Smooth muscle cell (in vitro differentiated cells): ENCODE data around the gene TALDO1. TPM values are rescaled to one million over a fixed set of nuclear protein-coding genes. Genes with fewer than 3 reads are reported as not detected.

ENCODE experiments used
- DNase-seq: peaks from one replicate; lab custom pipeline; 2025; ENCODE audit not compliant: unreplicated experiment; lab: John Stamatoyannopoulos, UW
- H2AFZ ChIP-seq: fragments of 200-600 bp; sonication (generic); 2 replicates; pipeline ENCODE4 v1.6.0; 2016; ENCODE audit warnings: antibody characterized with exemption, low read depth, mild to moderate bottlenecking
- H3F3A ChIP-seq: fragments of 200-600 bp; sonication (generic); 2 replicates; pipeline ENCODE4 v1.6.0; 2017; ENCODE audit warnings: antibody characterized with exemption, low read depth
- H3K27ac ChIP-seq: fragments of 200-600 bp; sonication (generic); 2 replicates; pipeline ENCODE4 v1.5.1; 2016; ENCODE audit warnings: low read depth, mild to moderate bottlenecking
- H3K27me3 ChIP-seq: fragments of 200-600 bp; sonication (generic); 2 replicates; pipeline ENCODE4 v1.6.1; 2016; ENCODE audit warnings: low read depth, mild to moderate bottlenecking
- H3K36me3 ChIP-seq: fragments of 200-600 bp; sonication (generic); 2 replicates; pipeline ENCODE4 v1.5.1; 2016; ENCODE audit warnings: low read depth
- H3K4me1 ChIP-seq: fragments of 200-600 bp; sonication (generic); 2 replicates; pipeline ENCODE4 v1.5.1; 2016; ENCODE audit warnings: low read depth
- H3K4me2 ChIP-seq: fragments of 200-600 bp; sonication (generic); 2 replicates; pipeline ENCODE4 v1.6.0; 2016; ENCODE audit warnings: mild to moderate bottlenecking
- H3K4me3 ChIP-seq: fragments of 200-600 bp; sonication (generic); 2 replicates; pipeline ENCODE4 v1.5.1; 2016; ENCODE audit warnings: mild to moderate bottlenecking
- H3K79me2 ChIP-seq: fragments of 200-600 bp; sonication (generic); 2 replicates; pipeline ENCODE4 v1.6.0; 2016; ENCODE audit warnings: low read depth, mild to moderate bottlenecking
- H3K9ac ChIP-seq: fragments of 200-600 bp; sonication (generic); 2 replicates; pipeline ENCODE4 v1.6.0; 2016; ENCODE audit warnings: low read depth
- H3K9me3 ChIP-seq: fragments of 200-600 bp; sonication (generic); replicated peaks from 2 replicates; pipeline ENCODE4 v1.5.1; 2016; ENCODE audit warnings: low read depth
- H4K20me1 ChIP-seq: fragments of 200-600 bp; sonication (generic); 2 replicates; pipeline ENCODE4 v1.6.0; 2016; ENCODE audit warnings: low read depth
- WGBS: methylation state at CpG from one replicate; pipeline ENCODE4 v1.1.7; 2016; ENCODE audit warnings: low lambda C conversion rate; 5-methylcytosine and 5-hydroxymethylcytosine counted together
- polyA plus RNA-seq: library from polyadenylated mRNA; unstranded; fragments of >200 nt; fragmentation: Nextera tagmentation; extraction: Ambion mirVana; gene quantifications from 2 replicates; pipeline ENCODE4 v1.2.1, GENCODE V29; 2016
- small RNA-seq: library from RNA; depleted of rRNA; stranded (forward); fragments of <200 nt; gene quantifications from one replicate; pipeline ENCODE3, GENCODE V24; 2014
- total RNA-seq: library from RNA; depleted of rRNA; stranded (reverse); fragments of >200 nt; gene quantifications from 2 replicates; pipeline ENCODE4 v1.2.3, GENCODE V29; 2014
- TF ChIP-seq, protein P1 (sequence below): fragments of 200-600 bp; sonication (generic); IDR thresholded peaks from 2 replicates; pipeline ENCODE4 v1.5.1; 2017; ENCODE audit warnings: borderline replicate concordance, mild to moderate bottlenecking, antibody characterized with exemption; ENCODE audit not compliant: insufficient read depth, poor library complexity, severe bottlenecking

Gene TALDO1
- total and polyA plus RNA-seq, 2 experiments from 2014 or later: 100 to 155 TPM

DNA sequence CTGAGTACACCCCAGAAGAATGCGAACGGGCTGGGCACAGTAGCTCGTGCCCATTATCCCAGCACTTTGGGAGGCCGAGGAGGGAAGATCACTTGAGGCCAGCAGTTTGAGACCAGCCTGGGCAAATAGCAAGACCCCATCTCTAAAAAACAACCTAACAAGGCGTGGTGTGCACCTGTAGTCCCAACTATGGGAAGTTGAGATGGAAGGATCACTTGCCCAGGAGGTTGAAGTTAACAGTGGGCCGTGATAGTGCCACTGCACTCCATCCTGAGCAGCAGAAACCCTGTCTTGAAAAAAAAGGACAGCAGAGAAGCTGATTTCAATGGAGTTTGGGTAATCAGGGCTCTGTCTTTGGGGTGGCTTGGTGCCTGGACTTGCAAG is 65.8 kb downstream of the TALDO1 start:
- no peak overlapping the region for H3K4me3 ChIP-seq
- H3K4me1 ChIP-seq: peaks cover 15% of the 10 kb centered on the region
- H3K4me2 ChIP-seq: no peak overlapping the region
- H4K20me1 ChIP-seq: peaks cover 35% of the 10 kb centered on the region
- H3K79me2 ChIP-seq: peaks cover 31% of the 10 kb centered on the region
- no peak overlapping the region for H3K9ac ChIP-seq
- H3K9me3 ChIP-seq: no peaks in the 10 kb centered on the region
- 100% methylated on average over 6 of the region's 6 CpGs for WGBS
- H2AFZ ChIP-seq: no peak overlapping the region
- DNase-seq: no peak
- no peak overlapping the region for H3K27ac ChIP-seq
- TF ChIP-seq, protein P1, sequence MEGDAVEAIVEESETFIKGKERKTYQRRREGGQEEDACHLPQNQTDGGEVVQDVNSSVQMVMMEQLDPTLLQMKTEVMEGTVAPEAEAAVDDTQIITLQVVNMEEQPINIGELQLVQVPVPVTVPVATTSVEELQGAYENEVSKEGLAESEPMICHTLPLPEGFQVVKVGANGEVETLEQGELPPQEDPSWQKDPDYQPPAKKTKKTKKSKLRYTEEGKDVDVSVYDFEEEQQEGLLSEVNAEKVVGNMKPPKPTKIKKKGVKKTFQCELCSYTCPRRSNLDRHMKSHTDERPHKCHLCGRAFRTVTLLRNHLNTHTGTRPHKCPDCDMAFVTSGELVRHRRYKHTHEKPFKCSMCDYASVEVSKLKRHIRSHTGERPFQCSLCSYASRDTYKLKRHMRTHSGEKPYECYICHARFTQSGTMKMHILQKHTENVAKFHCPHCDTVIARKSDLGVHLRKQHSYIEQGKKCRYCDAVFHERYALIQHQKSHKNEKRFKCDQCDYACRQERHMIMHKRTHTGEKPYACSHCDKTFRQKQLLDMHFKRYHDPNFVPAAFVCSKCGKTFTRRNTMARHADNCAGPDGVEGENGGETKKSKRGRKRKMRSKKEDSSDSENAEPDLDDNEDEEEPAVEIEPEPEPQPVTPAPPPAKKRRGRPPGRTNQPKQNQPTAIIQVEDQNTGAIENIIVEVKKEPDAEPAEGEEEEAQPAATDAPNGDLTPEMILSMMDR: no peak
- no peaks in the 10 kb centered on the region for H3K27me3 ChIP-seq
- no peaks in the 10 kb centered on the region for H3K36me3 ChIP-seq
- H3F3A ChIP-seq: peaks cover 11% of the 10 kb centered on the region

DNA sequence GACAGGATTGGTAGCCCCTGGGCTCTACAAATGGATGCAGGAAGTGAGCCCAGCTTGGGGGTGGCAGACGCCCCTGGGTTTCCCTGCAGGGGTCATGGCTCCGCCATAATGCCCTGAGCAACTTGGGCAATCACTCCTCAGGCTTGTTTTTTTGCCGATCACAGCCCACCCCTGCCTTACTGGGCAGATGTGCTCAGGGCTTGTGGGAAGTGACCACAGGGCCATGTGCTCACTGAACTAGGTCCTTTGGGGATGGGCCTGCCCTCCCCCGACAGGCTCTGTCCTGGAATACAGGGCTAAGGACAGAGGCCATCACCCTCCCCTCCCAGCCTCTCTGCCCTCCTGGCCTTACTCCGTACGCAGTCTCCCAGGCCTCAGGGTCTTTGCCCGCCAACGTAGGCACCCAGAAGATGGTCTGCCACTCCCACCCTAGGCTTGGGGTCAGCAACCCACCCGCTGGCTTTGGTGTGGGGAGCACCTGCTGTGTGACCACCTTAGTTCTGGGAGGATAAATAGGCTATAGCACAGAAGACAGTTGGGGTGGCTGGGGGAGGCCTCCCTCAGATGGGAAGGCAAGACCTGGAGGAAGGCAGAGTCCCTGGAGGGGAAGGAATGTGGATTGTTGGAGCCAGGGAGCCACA is 66.3 kb downstream of the TALDO1 start:
- H3K9ac ChIP-seq: no peak overlapping the region
- no peak overlapping the region for H3K27ac ChIP-seq
- H2AFZ ChIP-seq: no peak overlapping the region
- no peaks in the 10 kb centered on the region for H3K36me3 ChIP-seq
- H3F3A ChIP-seq: peaks cover 11% of the 10 kb centered on the region
- no peaks in the 10 kb centered on the region for H3K27me3 ChIP-seq
- no peak overlapping the region for H3K4me3 ChIP-seq
- peaks cover 35% of the 10 kb centered on the region for H4K20me1 ChIP-seq
- H3K79me2 ChIP-seq: peaks cover 26% of the 10 kb centered on the region
- H3K4me2 ChIP-seq: no peak overlapping the region
- no peaks in the 10 kb centered on the region for H3K9me3 ChIP-seq
- H3K4me1 ChIP-seq: peaks cover 11% of the 10 kb centered on the region
- WGBS: 95% methylated on average over 9 of the region's 9 CpGs
- no peak for DNase-seq
- TF ChIP-seq, protein P1: no peak

Small RNA genes within 50 kb of the gene (small RNA-seq; reads per million reads assigned to genes)
- not detected for gene SNORA52

Other genes with a start within 250 kb of the TALDO1 start
- 91.3 and 106 TPM in 2 replicates for gene RNH1, start 240.2 kb upstream of the TALDO1 start, total RNA-seq
- gene RNH1, start 240.2 kb upstream of the TALDO1 start, polyA plus RNA-seq: 242 and 243 TPM in 2 replicates
- gene HRAS, start 211.9 kb upstream of the TALDO1 start, total RNA-seq: 19.2 and 39.9 TPM in 2 replicates
- 59.1 and 82.5 TPM in 2 replicates for gene HRAS, start 211.9 kb upstream of the TALDO1 start, polyA plus RNA-seq
- 0.31 and 1.5 TPM in 2 replicates for gene LRRC56, start 209.9 kb upstream of the TALDO1 start, total RNA-seq
- gene LRRC56, start 209.9 kb upstream of the TALDO1 start, polyA plus RNA-seq: 1.5 TPM in 2 replicates
- gene LMNTD2, start 186.7 kb upstream of the TALDO1 start, total RNA-seq: 3.2 TPM in 1 of 2 replicates, not detected in the other
- gene LMNTD2, start 186.7 kb upstream of the TALDO1 start, polyA plus RNA-seq: 3.6 and 9.3 TPM in 2 replicates
- gene RASSF7, start 186.5 kb upstream of the TALDO1 start, total RNA-seq: 18.6 and 21.7 TPM in 2 replicates
- 20.4 and 38.6 TPM in 2 replicates for gene RASSF7, start 186.5 kb upstream of the TALDO1 start, polyA plus RNA-seq
- gene PHRF1, start 171.0 kb upstream of the TALDO1 start, total RNA-seq: 11.6 and 13.7 TPM in 2 replicates
- 20.2 and 20.9 TPM in 2 replicates for gene PHRF1, start 171.0 kb upstream of the TALDO1 start, polyA plus RNA-seq
- gene IRF7, start 131.5 kb upstream of the TALDO1 start, total RNA-seq: 7.1 and 11.1 TPM in 2 replicates
- 12.7 and 14.3 TPM in 2 replicates for gene IRF7, start 131.5 kb upstream of the TALDO1 start, polyA plus RNA-seq
- gene CDHR5, start 122.5 kb upstream of the TALDO1 start, total RNA-seq: not detected in 2 replicates
- 0.37 TPM in 1 of 2 replicates, not detected in the other for gene CDHR5, start 122.5 kb upstream of the TALDO1 start, polyA plus RNA-seq
- not detected in 2 replicates for gene SCT, start 120.3 kb upstream of the TALDO1 start, total RNA-seq
- 1.4 and 2.2 TPM in 2 replicates for gene SCT, start 120.3 kb upstream of the TALDO1 start, polyA plus RNA-seq
- not detected in 2 replicates for gene DRD4, start 110.2 kb upstream of the TALDO1 start, total RNA-seq
- gene DRD4, start 110.2 kb upstream of the TALDO1 start, polyA plus RNA-seq: 2.7 and 3.1 TPM in 2 replicates
- gene DEAF1, start 52.2 kb upstream of the TALDO1 start, total RNA-seq: 18.7 and 19.0 TPM in 2 replicates
- 39.2 and 61.5 TPM in 2 replicates for gene DEAF1, start 52.2 kb upstream of the TALDO1 start, polyA plus RNA-seq
- 5.5 and 9.0 TPM in 2 replicates for gene TMEM80, start 51.6 kb upstream of the TALDO1 start, total RNA-seq
- 14.3 and 24.3 TPM in 2 replicates for gene TMEM80, start 51.6 kb upstream of the TALDO1 start, polyA plus RNA-seq
- 47.9 and 74.9 TPM in 2 replicates for gene EPS8L2, start 41.2 kb upstream of the TALDO1 start, total RNA-seq
- 37.7 and 133 TPM in 2 replicates for gene EPS8L2, start 41.2 kb upstream of the TALDO1 start, polyA plus RNA-seq
- 12.9 and 18.5 TPM in 2 replicates for gene GATD1, start 30.0 kb downstream of the TALDO1 start, total RNA-seq
- gene GATD1, start 30.0 kb downstream of the TALDO1 start, polyA plus RNA-seq: 11.7 and 20.2 TPM in 2 replicates
- not detected in 2 replicates for gene CEND1, start 42.6 kb downstream of the TALDO1 start, total RNA-seq
- 0.13 and 0.38 TPM in 2 replicates for gene CEND1, start 42.6 kb downstream of the TALDO1 start, polyA plus RNA-seq
- 6.9 and 7.0 TPM in 2 replicates for gene SLC25A22, start 50.8 kb downstream of the TALDO1 start, total RNA-seq
- 19.5 and 25.2 TPM in 2 replicates for gene SLC25A22, start 50.8 kb downstream of the TALDO1 start, polyA plus RNA-seq
- 8.7 and 11.8 TPM in 2 replicates for gene PIDD1, start 57.8 kb downstream of the TALDO1 start, total RNA-seq
- gene PIDD1, start 57.8 kb downstream of the TALDO1 start, polyA plus RNA-seq: 22.3 and 44.9 TPM in 2 replicates
- 472 and 511 TPM in 2 replicates for gene RPLP2, start 62.5 kb downstream of the TALDO1 start, total RNA-seq
- gene RPLP2, start 62.5 kb downstream of the TALDO1 start, polyA plus RNA-seq: 622 and 701 TPM in 2 replicates
- 12.4 and 14.8 TPM in 2 replicates for gene PNPLA2, start 71.5 kb downstream of the TALDO1 start, total RNA-seq
- 26.4 and 33.8 TPM in 2 replicates for gene PNPLA2, start 71.5 kb downstream of the TALDO1 start, polyA plus RNA-seq
- gene CRACR2B, start 80.5 kb downstream of the TALDO1 start, total RNA-seq: 0.36 and 2.5 TPM in 2 replicates
- gene CRACR2B, start 80.5 kb downstream of the TALDO1 start, polyA plus RNA-seq: 0.10 and 10.5 TPM in 2 replicates
- 214 and 256 TPM in 2 replicates for gene CD151, start 85.5 kb downstream of the TALDO1 start, total RNA-seq
- gene CD151, start 85.5 kb downstream of the TALDO1 start, polyA plus RNA-seq: 391 and 469 TPM in 2 replicates
- gene POLR2L, start 95.1 kb downstream of the TALDO1 start, total RNA-seq: 38.0 and 51.4 TPM in 2 replicates
- gene POLR2L, start 95.1 kb downstream of the TALDO1 start, polyA plus RNA-seq: 380 and 446 TPM in 2 replicates
- gene TSPAN4, start 95.4 kb downstream of the TALDO1 start, total RNA-seq: 50.2 and 68.2 TPM in 2 replicates
- gene TSPAN4, start 95.4 kb downstream of the TALDO1 start, polyA plus RNA-seq: 153 and 179 TPM in 2 replicates
- 54.3 and 76.5 TPM in 2 replicates for gene CHID1, start 163.3 kb downstream of the TALDO1 start, total RNA-seq
- 171 and 181 TPM in 2 replicates for gene CHID1, start 163.3 kb downstream of the TALDO1 start, polyA plus RNA-seq
- gene AP2A2, start 178.4 kb downstream of the TALDO1 start, total RNA-seq: 32.2 and 35.8 TPM in 2 replicates
- 25.1 and 31.8 TPM in 2 replicates for gene AP2A2, start 178.4 kb downstream of the TALDO1 start, polyA plus RNA-seq